Measurements from ENCODE around the gene KIF3C. TPM values are rescaled to one million over a fixed set of nuclear protein-coding genes. Genes with fewer than 3 reads are reported as not detected.
A peak's percentile ranks its signal among the peaks of the same experiment; 100 is the strongest.
"Not testable (repeated sequence)": the region's sequence is repeated elsewhere in the genome, so short reads cannot be mapped to it uniquely, and the experiment has no call there.

Gene KIF3C
- total RNA-seq, 1 donor from 2014 or later = 7.4 TPM

DNA sequence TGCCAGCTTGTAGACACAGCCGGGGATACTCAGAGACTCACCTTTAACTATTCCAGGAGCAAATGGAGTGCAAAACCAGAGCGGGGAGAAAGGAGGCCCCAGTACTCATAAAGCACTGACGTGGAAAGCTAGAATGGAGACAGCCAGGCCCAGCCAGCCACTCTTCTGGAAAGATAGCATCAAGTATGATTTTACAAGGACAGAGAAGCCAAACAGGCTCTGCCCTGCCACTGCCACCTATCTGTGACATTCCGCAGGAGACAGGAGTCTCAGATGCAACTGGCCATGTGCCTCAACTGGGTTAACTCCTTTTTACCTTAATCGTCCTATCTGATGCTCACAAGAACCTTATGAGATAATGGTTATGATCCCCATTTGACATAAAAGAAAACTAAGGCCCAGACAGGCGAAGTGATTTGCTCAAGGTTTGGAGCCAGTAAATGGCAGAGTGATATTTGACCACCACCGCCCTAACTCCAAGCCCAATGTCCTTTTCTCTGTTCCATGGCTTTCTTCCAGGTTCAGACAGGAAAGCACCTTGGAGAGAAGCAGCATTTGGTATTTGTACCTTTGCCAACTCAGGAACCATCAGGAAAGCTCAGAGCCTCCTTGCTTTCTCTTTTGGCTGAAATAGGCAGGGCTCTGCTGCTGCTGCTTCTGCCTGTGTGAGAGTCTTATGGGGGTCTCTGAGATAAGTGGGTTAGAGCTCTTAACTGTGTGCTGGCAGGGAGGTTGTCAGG lies 15.6 kb downstream of the KIF3C start:
- DNase-seq (ENCODE audit: low spot score) = no peak

DNA sequence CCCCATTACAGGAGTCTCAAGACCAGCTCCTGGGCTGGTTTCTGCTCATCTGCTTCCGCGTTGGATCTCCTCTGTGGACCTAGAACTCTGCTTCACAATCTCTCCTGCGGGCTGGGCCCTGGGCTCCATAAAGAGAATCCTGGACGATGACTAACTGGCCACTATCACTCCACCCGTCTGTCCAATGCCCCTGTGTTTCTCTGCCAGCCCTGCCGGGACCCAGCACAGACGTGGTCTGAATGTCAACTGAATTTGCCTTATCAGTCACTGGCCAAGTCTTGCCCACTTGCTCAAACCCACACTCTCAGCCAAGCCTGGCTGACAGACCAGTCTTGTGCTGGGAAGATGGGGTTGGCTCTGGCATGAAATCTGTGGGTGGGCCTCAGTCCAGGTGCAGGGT lies 17.4 kb downstream of the KIF3C start:
- no peak for DNase-seq (ENCODE audit: low spot score)

DNA sequence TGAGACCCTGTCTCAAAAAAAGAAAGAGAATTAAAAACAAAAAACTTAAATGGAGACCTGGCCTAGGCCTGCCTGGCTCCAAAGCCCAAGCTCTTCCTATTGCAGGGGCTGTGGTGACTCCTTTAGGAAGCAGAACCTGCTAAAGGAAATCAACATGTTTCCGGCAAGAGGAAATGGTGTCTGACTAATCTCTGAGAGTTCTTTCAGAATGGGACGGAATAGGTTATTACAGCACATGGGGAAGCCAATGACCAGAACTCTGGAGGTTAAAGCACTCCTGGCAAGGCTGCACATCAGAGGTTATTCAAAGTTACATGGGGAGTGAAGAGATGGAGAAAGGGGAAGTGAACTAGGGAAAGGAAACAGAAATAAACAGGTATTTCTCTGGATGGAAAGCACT lies 21.4 kb downstream of the KIF3C start:
- no peak for DNase-seq (ENCODE audit: low spot score)

DNA sequence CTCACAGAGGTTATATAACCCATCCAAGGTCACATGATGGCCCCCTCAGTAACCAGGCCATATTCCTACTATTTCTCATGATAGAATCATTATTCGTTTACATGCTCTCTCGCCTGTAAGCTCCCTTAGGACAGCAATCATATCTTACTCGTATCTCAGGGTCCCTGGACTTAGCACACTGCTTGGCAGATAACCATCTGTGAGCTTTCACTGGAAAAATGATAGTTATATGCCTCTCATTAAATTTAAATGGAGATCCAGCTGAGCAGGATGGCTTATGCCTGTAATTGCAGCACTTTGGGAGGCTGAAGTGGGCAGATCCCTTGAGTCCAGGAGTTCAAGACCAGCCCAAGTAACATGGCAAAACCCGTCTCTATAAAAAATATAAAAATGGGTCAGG lies 21.9 kb downstream of the KIF3C start:
- no peak for DNase-seq (ENCODE audit: low spot score)

DNA sequence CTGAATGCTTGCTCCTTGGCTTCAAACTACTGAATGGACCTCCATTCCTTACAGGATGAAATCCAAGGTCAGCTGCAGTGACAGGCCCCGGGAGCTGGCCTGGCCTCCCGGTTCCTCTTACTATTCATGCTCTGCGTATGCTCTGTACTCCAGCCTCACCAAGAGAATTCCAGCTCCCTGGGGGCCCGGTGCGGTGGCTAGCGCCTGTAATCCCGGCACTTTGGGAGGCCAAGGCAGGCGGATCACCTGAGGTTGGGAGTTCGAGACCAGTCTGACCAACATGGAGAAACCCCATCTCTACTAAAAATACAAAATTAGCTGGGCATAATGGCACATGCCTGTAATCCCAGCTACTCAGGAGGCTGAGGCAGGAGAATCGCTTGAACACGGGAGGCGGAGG lies 23.7 kb downstream of the KIF3C start:
- DNase-seq (ENCODE audit: low spot score) = not testable (repeated sequence)

DNA sequence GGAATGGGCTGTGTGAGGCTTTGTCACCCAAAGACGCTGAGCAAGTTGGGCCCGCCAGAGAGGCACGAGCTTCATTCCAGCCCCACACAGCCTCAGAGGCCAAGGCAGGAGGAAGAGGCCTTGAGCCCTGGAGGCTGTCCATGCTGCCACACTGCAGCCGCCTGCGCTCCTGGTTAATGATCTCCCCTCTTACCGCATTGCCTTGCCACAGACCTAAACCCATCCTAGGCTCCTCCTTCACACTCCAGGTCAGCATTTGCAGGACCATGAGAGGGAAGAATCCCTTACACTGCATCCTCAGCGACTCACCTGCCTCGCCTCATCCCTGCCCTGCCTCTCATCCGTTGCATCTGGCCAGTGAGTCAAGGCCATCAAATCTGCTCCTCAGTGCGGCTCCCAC lies 24.6 kb downstream of the KIF3C start:
- DNase-seq (ENCODE audit: low spot score) = no peak

DNA sequence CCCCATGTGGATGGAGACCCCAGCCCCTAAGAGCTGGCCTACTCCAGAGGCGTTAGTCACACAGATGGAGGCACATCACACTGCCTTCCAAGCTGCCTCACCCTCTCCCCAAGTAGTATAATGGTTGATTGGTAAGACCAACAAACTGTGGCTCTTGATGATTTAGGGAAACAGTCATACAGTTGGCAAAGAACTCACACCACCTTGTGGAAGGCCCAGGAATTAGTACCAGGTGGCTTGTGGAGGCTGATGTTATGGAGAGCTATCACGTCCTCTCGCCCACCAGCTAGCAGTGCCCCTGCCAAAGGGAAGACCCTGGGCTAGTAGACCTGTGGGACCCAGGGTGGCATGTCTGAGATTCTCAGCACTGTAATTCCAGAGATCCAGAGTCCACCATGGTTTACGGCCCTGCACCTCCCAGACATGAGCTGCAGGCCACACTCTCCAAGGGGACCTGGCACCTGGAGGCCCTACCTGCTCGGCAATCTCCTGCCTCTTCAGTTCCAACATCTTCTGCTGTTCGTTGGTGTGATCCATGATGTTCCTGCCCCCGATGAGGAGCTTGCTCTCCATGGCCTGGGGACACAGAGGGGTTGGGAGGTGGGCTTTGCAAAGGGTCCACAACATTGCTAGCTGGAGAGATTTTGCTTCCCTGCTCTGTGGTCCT lies 26.3 kb downstream of the KIF3C start:
- DNase-seq (ENCODE audit: low spot score) = no peak

DNA sequence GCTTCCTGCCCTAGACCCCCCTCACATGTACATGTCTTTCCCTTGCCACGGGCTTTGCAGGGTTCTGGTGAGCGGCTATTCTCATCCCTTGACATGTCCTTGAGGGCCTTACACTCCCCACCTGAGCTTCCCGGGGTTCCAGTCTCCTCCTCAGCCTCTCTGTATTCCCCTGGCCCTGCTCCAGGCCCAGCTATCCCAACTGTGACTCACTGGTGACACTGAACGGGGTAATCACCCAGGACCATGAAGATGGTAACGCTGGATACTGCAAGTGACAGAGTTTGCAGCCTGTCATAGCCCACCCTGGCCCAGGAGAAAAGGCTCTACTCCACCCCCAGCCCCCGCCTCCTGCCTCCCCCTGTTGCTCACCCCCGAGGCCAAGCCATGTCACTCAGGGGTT lies 27.3 kb downstream of the KIF3C start:
- DNase-seq (ENCODE audit: low spot score) = no peak

DNA sequence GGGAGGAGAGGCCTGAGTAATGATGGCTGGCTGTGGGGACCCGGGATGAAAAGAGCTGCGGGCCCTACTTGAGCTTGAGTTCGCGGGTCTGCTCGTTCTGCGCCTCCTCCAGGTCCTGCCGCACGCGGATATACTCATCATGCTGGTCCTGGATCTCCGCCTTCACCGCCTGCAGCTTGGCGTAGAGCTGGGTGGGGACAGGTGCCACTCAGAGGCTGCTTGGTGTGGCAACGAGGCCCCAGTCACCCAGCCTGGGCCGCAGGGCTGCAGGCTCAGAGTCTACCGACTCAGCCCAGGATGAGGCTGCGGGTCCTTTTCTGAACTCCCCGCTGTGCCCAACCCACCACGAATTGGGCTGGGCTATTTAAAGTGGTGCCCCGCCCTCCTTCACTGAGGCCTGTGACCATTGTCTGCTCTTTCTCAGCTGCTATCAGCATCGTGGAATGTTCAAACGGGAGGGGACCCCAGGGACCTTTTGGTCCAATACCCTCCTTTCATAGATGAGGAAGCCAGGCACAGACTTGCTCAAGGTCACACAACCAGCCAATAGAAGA lies 28.0 kb downstream of the KIF3C start:
- DNase-seq (ENCODE audit: low spot score) = no peak

DNA sequence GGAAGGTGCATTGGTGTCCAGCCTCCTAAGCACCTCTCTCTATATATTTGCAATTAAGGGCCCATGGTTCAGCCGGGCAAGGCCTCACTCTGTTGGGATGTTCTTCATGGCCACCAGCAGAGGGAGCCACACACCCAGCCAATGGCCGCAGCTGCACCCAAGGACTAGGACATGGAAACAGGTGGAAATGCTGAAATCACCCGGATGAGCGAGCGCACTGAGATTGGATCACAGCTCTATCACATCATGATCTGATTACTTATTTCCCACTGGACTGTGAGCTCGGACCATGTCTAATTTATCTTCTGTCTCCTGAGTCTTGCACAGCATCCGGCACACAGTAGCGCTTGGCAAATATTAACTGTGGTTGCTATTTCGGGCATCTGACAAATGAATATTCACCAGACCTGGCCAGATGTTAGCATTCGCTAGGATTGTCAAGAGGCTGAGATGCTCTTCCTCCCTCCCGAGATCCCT lies 31.2 kb downstream of the KIF3C start:
- peak; percentile 91 for DNase-seq (ENCODE audit: low spot score)

DNA sequence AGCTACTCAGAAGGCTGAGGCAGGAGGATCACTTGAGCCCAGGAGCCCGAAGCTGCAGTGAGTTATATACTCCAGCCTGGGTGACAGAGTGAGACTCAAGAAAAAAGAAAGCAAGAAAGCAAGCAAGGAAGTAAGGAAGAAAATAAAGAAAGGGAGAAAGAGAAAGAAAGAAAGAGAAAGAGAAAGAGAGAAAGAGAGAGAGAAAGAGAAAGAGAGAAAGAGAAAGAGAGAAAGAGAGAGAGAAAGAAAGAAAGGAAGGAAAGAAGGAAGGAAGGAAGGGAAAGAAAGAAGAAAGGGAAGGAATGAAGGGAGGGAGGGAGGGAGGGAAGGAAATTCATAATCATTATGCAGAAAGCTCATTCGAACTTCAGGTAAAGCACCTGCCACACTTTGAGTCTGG lies 33.9 kb downstream of the KIF3C start:
- DNase-seq (ENCODE audit: low spot score) = no peak

DNA sequence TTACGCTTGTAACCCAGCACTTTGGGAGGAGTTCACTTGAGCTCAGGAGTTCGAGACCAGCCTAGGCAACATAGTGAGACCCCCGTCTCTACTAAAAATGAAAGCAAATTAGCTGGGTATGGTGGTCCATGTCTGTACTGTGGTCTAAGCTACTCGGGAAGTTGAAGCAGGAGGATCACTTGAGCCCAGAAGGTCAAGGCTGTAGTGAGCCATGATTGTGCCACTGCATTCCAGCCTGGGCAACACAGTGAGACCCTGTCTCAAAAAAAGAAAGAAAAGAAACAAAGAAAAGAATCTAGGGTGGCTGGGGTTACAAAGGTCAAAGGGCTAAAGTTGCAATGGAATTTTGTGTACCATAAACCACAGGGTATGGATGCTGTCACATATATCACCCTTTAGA lies 41.3 kb downstream of the KIF3C start:
- no peak for DNase-seq (ENCODE audit: low spot score)

DNA sequence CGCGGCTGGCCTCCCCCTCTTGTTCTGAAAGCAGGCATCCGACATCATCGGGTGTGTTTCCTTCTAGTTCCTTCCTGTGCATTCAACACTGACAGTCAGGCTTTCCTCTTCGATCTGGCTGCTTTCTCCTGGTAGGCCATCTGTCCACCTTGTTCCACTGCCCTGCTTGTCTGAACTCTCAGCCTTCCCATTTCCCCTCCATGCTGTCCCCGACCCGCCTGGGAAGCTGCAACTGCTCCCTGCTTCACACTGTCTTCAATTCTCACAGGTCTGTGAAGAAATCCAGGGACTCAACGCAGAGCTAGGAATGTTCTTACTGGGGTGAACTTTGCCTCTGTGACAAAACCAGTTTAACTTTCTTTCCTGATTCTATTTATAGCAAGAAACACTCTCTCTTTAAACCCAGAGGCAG lies 43.0 kb downstream of the KIF3C start:
- DNase-seq (ENCODE audit: low spot score) = no peak

DNA sequence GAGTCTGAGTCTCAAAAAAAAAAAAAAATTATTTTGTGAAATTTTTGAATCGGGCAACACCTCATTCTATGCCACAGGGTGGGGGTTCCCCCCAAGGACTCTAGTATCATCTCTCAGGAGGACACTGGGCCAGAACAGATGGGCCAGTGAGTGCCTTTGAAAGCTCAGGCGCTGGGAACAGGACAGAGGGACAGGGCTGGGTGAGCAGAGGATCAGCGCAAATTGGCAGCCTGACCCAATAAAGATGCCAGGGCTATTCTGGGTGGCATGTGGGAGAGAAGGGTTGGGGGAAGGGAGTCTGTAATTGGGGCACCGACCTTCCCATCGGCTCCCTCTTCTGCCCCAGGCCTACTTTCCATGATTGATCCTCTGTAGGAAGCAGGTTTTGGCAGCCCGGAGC lies 44.0 kb downstream of the KIF3C start:
- DNase-seq (ENCODE audit: low spot score) = no peak

DNA sequence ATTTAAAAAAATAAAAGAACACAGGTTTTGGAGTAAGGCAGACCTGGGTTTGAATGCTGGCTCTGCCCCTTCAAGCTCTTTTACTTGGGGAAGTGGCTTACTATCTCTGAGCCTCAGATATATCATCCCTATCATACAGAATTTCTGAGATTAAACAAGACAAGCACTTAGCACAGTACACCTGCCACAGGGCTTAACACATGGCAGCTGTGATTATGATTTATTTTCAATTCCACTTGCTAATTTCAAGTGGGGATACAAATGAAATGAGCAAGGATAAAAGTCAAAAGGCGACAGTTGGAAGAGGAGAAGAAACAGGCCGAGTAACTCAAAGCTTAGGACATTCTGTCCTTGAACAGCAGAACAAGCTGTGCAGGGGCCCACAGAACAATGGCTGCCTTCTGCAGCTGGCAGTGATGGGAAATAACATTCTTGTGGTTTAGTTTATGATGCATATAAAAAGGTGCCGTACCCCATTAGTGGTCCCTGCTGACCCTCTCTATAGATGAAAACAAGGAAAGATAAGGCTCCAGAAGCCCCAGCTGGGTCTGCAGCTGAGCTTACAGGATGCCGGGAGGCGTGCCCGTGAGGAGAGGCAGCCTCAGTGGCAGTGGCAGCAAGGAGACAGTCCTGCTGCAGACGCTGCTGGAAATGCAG lies 45.3 kb downstream of the KIF3C start:
- no peak for DNase-seq (ENCODE audit: low spot score)

DNA sequence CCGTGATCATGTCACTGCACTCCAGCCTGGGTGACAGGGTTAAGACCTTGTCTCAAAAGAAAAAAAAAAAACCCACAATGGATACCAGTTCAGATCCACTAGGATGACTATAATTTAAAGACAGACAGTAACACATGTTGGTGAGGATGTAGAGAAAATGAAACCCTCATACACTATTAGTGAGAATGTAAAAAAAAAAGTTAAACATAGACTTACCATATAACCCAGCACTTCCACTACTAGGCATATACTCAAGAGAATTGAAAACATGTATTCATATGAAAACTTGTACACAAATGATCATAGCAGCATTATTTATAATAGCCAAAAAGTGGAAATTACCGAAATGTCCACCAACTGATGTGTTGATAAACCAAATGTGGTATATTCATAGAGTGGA lies 48.7 kb downstream of the KIF3C start:
- DNase-seq (ENCODE audit: low spot score) = no peak

DNA sequence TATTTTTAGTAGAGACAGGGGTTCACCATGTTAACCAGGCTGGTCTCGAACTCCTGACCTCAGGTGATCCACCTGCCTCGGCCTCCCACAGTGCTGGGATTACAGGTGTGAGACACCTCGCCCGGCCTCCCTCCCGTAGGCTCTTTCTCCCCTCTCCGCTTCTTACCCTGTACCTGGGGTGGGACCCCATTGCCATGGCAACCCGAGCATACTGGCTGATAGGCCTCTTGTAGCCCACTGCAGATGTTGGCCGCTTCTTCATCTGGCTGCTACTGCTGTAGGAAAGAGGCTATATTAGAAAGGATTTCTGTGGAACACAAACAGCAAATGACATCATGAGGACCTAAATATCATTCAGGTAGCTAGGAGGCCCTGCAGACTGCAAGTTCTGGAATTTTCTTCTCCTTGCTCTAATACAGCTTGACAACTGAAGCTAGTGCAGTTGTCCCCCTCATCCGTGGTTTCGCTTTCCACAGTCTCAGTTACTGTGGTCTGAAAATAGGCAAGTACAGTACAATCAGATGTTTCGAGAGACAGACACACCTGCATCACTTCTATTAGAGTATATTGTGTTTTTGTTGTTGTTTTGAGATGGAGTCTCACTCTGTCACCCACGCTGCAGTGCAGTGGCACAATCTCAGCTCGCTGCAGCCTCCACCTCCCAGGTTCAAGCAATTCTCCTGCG lies 52.4 kb downstream of the KIF3C start:
- no peak for DNase-seq (ENCODE audit: low spot score)

DNA sequence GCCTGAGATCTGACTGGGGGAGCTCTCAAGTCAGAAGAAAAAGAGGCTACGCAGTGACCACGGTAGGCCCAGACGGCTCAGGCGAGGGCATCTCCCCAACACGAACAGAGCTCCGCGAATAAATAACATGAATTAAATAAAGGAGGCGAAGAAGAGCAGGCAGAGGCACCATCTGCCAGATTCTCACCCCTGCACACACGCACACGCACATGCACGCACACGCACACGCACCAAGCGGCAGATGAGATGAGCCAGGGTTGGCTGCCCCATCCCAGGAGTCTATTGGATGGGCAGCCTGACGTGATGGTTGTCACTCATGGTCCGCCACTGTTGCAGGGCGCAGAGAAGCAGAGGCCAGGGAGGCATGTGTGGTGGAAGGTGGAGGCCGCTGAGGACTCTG lies 53.6 kb downstream of the KIF3C start:
- no peak for DNase-seq (ENCODE audit: low spot score)

DNA sequence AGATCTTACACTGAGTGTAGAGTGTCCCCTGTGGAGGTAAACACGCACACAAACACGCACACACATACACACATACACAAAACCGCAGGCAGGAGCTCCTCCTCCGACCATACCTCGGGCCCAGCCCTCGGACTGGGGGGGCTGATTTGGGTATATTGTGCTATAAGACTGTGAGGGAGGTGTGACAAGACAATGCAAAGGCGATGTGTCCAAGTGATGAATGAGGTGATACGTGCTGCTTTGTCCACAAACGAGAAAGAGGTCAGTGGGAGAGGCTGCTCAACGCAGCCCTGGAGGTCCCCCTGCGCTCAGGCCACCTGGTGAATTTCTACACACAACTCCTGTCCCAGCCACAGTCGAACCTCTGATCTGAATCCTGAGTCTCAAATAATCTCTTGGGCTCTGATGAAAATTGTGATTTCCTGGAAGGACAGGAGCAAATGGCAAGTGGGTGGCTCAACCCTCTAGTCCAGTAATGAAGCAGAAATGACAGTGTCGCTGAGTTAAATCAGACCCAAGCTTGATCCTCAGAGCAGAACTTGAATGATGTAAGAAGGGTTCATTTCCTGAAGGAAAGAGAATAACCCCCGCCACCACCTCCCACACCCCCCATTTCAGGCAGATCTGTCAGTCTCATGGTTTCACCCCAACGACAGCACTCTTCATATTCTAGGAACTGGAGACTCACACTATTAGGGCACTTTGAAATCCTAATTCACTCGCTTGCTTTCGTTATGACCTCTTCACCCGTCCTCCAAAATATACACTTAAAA lies 55.1 kb downstream of the KIF3C start:
- no peak for DNase-seq (ENCODE audit: low spot score)

DNA sequence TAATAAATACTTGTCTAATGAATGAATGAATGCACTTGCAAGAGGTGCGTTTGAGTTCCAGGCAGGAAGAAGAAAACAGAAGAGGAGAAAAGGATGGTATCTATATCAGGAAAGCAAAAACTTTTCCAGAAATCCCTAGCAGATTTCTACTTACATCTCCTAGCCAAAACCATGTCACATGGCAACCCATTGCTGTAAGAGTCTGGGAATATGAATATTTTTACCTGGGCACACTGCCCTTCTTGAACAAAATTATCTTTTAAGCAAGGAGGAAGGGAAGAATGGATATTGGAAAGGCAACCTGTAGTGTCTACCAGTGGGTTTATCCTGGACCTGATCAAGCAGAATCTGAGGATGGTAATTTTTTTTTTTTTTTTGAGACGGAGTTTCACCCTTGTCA lies 59.8 kb downstream of the KIF3C start:
- no peak for DNase-seq (ENCODE audit: low spot score)

Measured in mesenteric fat pad (tissue), 1 donor.